ENCODE measurements around the gene THY1. TPM values are rescaled to one million over a fixed set of nuclear protein-coding genes. Genes with fewer than 3 reads are reported as not detected.

THY1 gene
- total and polyA plus RNA-seq, 2 of the 8 experiments (the other 6 are each of a cell fraction or from before 2014, with no cell fraction given) = 286 to 2,479 TPM

DNA sequence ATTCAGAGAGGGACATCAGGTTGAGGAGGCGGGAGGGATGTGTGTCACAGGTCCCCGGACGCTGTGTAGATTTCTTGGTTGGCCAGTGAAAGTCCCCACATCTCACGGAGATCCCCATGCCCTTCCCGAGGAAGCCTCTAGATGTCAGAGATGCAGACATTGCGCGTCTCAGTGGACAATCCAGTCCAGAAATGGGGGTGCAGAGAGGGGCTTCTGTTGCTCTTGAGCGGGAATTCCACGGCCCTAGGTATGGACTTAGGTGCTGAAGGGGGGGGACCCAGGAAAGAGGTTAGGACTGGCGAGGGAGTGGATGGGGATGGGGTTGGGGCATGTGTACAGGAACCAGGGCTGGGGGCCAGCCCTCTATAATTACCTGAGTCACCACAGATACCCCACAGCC lies 7.0 kb downstream of the THY1 start:
- H3K56ac ChIP-seq (replicated peaks; ENCODE audit: insufficient read length, low read depth, low read length) = no peak overlapping the region
- H3K9me3 ChIP-seq (ENCODE audit: insufficient read depth in 2 of 2, low read depth in 1 of 2, low read length in 1 of 2) = no peaks in the 10 kb centered on the region
- no peak overlapping the region for H4K8ac ChIP-seq (ENCODE audit: extremely low read depth, insufficient read depth, low read length)
- no peak overlapping the region for H3K4me2 ChIP-seq (ENCODE audit: insufficient read depth in 1 of 2, low read depth in 2 of 2, low read length in 2 of 2)
- H2AFZ ChIP-seq (ENCODE audit: low read length) = no peak overlapping the region
- ChIA-PET CTCF (ENCODE audit: partially characterized antibody) (interaction anchor here (1.0 to 3.7 kb wide), 14 partner anchors 10 to 208 kb away, joined by 3 to 19 read pairs (median 4); partner anchors contain the start of gene USP2), POLR2A (ENCODE audit: partially characterized antibody) (interaction anchor here (1.0 to 6.4 kb wide), 15 partner anchors 8 to 79 kb away, joined by 3 to 50 read pairs (median 5); no protein-coding TSS in a partner anchor)
- no peak overlapping the region for H4K91ac ChIP-seq (replicated peaks; ENCODE audit: insufficient read length, low read length)
- H3K4me1 ChIP-seq (replicated peaks in 1 of 4; ENCODE audit: control insufficient read depth in 3 of 4, insufficient read depth in 4 of 4, low read length in 3 of 4) = peaks cover 6 to 24% (median 19%) of the 10 kb centered on the region in 4 experiments
- DNase-seq (ENCODE audit: low read depth in 1 of 2, low spot score in 2 of 2) = no peak
- no peak overlapping the region for H3K27ac ChIP-seq (ENCODE audit: low read depth, low read length)
- no peak overlapping the region for H3K4me3 ChIP-seq (ENCODE audit: extremely low read depth in 1 of 4, insufficient read depth in 2 of 4, low read depth in 3 of 4, low read length in 4 of 4)
- 92% methylated on average over 9 of the region's 10 CpGs; no CpG with 5 or more reads in 1 of the 2 experiments for WGBS, 2 experiments (ENCODE audit: extremely low coverage in 1 of 2, insufficient coverage in 1 of 2, insufficient read length in 1 of 2, insufficient replicate concordance in 2 of 2, low coverage in 1 of 2, low lambda C conversion rate in 2 of 2, missing lambda C conversion rate in 1 of 2)
- H3K23ac ChIP-seq (ENCODE audit: insufficient read length) = no peak overlapping the region
- peaks cover 0 to 13% of the 10 kb centered on the region in 2 experiments; a peak in 2 of 4 replicates for H3K79me2 ChIP-seq (ENCODE audit: control insufficient read depth in 1 of 2, insufficient read depth in 2 of 2, low read length in 2 of 2)
- H4K5ac ChIP-seq (ENCODE audit: insufficient read length, low read depth, low read length) = no peak overlapping the region
- H3K36me3 ChIP-seq (ENCODE audit: control insufficient read depth in 2 of 4, insufficient read depth in 4 of 4, low read length in 3 of 4) = peaks cover 19 to 28% (median 24%) of the 10 kb centered on the region in 4 experiments
- H2BK12ac ChIP-seq (ENCODE audit: low read depth, low read length) = no peak overlapping the region; the same call in 1 of the 2 replicates
- H2BK5ac ChIP-seq (ENCODE audit: low read depth, low read length) = no peak overlapping the region
- no peak overlapping the region for H3K14ac ChIP-seq (ENCODE audit: insufficient read length)
- H3K18ac ChIP-seq (ENCODE audit: extremely low read depth, low read length) = no peak overlapping the region
- H2BK15ac ChIP-seq (ENCODE audit: low read length) = no peak overlapping the region
- FAIRE-seq = no peak
- H4K20me1 ChIP-seq (replicated peaks in 1 of 2; ENCODE audit: control insufficient read depth in 1 of 2, insufficient read depth in 2 of 2, low read length in 2 of 2) = peaks cover 8 to 17% of the 10 kb centered on the region in 2 experiments
- no peak overlapping the region for H2BK120ac ChIP-seq (replicated peaks; ENCODE audit: low read depth, low read length)
- H3K27me3 ChIP-seq (replicated peaks in 1 of 4; ENCODE audit: control insufficient read depth in 3 of 4, extremely low read depth in 1 of 4, insufficient read depth in 3 of 4, low read length in 3 of 4) = no peaks in the 10 kb centered on the region
- 0 out of 2 replicates have a peak overlapping the region, but pooled peaks have one; percentile 1 for H2BK20ac ChIP-seq (ENCODE audit: low read length)
- no peak overlapping the region for H2AK5ac ChIP-seq (ENCODE audit: low read depth, low read length)
- H3K79me1 ChIP-seq (ENCODE audit: low read depth, low read length) = peaks cover 16% of the 10 kb centered on the region
- H3K9ac ChIP-seq (replicated peaks in 1 of 4; ENCODE audit: extremely low read depth in 1 of 4, low read depth in 3 of 4, low read length in 3 of 4) = no peak overlapping the region
- H3K4ac ChIP-seq (replicated peaks; ENCODE audit: insufficient read length, low read depth, low read length) = no peak overlapping the region
- peaks cover under 1% of the 10 kb centered on the region; the same call in 1 of the 2 replicates for H3K23me2 ChIP-seq (ENCODE audit: low read depth, low read length)
- TF ChIP-seq MAFK (IDR thresholded peaks at IDR 0.05; ENCODE audit: low read depth, low read length) (no peak), FOSL1 (IDR thresholded peaks at IDR 0.05; ENCODE audit: insufficient read depth, low read depth, low read length) (no peak), POU5F1 (IDR thresholded peaks at IDR 0.05; ENCODE audit: low read depth, low read length) (no peak), YY1 (IDR thresholded peaks at IDR 0.05; ENCODE audit: low read depth, low read length) (no peak), RNF2 (IDR thresholded peaks at IDR 0.05; ENCODE audit: borderline replicate concordance, low read depth, low read length, missing control alignments, poor library complexity, severe bottlenecking) (no peak)
